ENCODE measurements around the gene PLXNB1. TPM values are rescaled to one million over a fixed set of nuclear protein-coding genes. Genes with fewer than 3 reads are reported as not detected.

The PLXNB1 gene
- total RNA-seq, 8 experiments from 2014 or later = 20.1 to 54.4 (median 34.7) TPM

- Histone ChIP-seq H3K4me1 (replicated peaks in 1 of 2) (peaks cover 31 to 37% of the 10 kb centered on the region in 2 donors), H3K27ac (peak overlapping the region; percentile 93 to 94), H3K4me3 (peak overlapping the region; percentile 82 to 93 (median 88))
- in situ Hi-C loops (cut with MboI; ENCODE audit: low pct_unique_long_range_greater_than_20kb in 2 of 9, low sequenced_read_pairs in 9 of 9, unreplicated experiment in 9 of 9) = loop anchor here in 5 of 9 experiments (25.0 kb wide), 2 partner anchors 167 to 192 kb away; partner anchors contain the start of gene ZNF589 (in 1 of the 5)
- peak; percentile 11 to 77 (median 70) for ATAC-seq (replicated peaks in 6 of 8)
- WGBS, 10 experiments = no CpG with 5 or more reads among the region's 86 CpGs
These were observed 448 bp downstream of the PLXNB1 start for GRCh38 chr3:48429317-48429959.

GRCh38 chr3:48428572-48429316, 1.1 kb downstream of the PLXNB1 start:
- WGBS, 10 experiments = 0% methylated on average over 2 of the region's 60 CpGs; no CpG with 5 or more reads in 9 of the 10 experiments
- peak overlapping the region; percentile 93 to 94 for H3K27ac ChIP-seq
- ATAC-seq (replicated peaks in 6 of 8) = peak; percentile 0 to 64 (median 52)
- H3K4me1 ChIP-seq (replicated peaks in 1 of 2) = peaks cover 31 to 37% of the 10 kb centered on the region in 2 donors
- peak overlapping the region; percentile 82 to 93 (median 88) for H3K4me3 ChIP-seq
- in situ Hi-C loops (cut with MboI; ENCODE audit: low pct_unique_long_range_greater_than_20kb in 2 of 9, low sequenced_read_pairs in 9 of 9, unreplicated experiment in 9 of 9) = loop anchor here in 5 of 9 experiments (25.0 kb wide), 2 partner anchors 166 to 191 kb away; partner anchors contain the start of gene ZNF589 (in 1 of the 5)

- in situ Hi-C loops (cut with MboI; ENCODE audit: low pct_unique_long_range_greater_than_20kb in 2 of 9, low sequenced_read_pairs in 9 of 9, unreplicated experiment in 9 of 9) = loop anchor here in 5 of 9 experiments (25.0 kb wide), 2 partner anchors 166 to 191 kb away; partner anchors contain the start of gene ZNF589 (in 1 of the 5)
- 13 to 67% (median 20%) methylated on average over 1 to 6 of the region's 7 CpGs; no CpG with 5 or more reads in 6 of the 10 experiments for WGBS, 10 experiments
- H3K4me3 ChIP-seq = peak overlapping the region; percentile 82 to 93 (median 88)
- no peak for ATAC-seq (replicated peaks in 6 of 8)
- H3K27ac ChIP-seq = peak overlapping the region; percentile 93 to 94
- peaks cover 31 to 37% of the 10 kb centered on the region in 2 donors for H3K4me1 ChIP-seq (replicated peaks in 1 of 2)
These were observed 1.8 kb downstream of the PLXNB1 start for GRCh38 chr3:48428088-48428571.

GRCh38 chr3:48427630-48427962, 2.3 kb downstream of the PLXNB1 start:
- ATAC-seq (replicated peaks in 6 of 8) = peak in 2 of 8 experiments; percentile 0 to 2
- in situ Hi-C loops (cut with MboI; ENCODE audit: low pct_unique_long_range_greater_than_20kb in 2 of 9, low sequenced_read_pairs in 9 of 9, unreplicated experiment in 9 of 9) = loop anchor here in 5 of 9 experiments (25.0 kb wide), 2 partner anchors 165 to 190 kb away; partner anchors contain the start of gene ZNF589 (in 1 of the 5)
- Histone ChIP-seq H3K27ac (no peak overlapping the region), H3K4me3 (peak overlapping the region in 3 of 5 donors; percentile 4 to 93 (median 88)), H3K4me1 (replicated peaks in 1 of 2) (peaks cover 31 to 37% of the 10 kb centered on the region in 2 donors)
- 36 to 80% (median 80%) methylated on average over 1 to 6 of the region's 9 CpGs; no CpG with 5 or more reads in 7 of the 10 experiments for WGBS, 10 experiments

- WGBS, 10 experiments = 33 to 100% (median 62%) methylated on average over 1 to 6 of the region's 8 CpGs; no CpG with 5 or more reads in 2 of the 10 experiments
- in situ Hi-C loops (cut with MboI; ENCODE audit: low pct_unique_long_range_greater_than_20kb in 2 of 9, low sequenced_read_pairs in 9 of 9, unreplicated experiment in 9 of 9) = loop anchor here in 5 of 9 experiments (25.0 kb wide), 2 partner anchors 165 to 190 kb away; partner anchors contain the start of gene ZNF589 (in 1 of the 5)
- Histone ChIP-seq H3K27ac (no peak overlapping the region), H3K4me1 (replicated peaks in 1 of 2) (peaks cover 31 to 37% of the 10 kb centered on the region in 2 donors), H3K4me3 (peak overlapping the region in 2 of 5 donors; percentile 4 to 88)
- ATAC-seq (replicated peaks in 6 of 8) = peak in 3 of 8 experiments; percentile 2 to 11 (median 6)
These were observed 2.8 kb downstream of the PLXNB1 start for GRCh38 chr3:48426944-48427629.

- ATAC-seq (replicated peaks in 6 of 8) = peak in 1 of 8 experiments; percentile 1
- peaks cover 31 to 37% of the 10 kb centered on the region in 2 donors for H3K4me1 ChIP-seq (replicated peaks in 1 of 2)
- in situ Hi-C loops (cut with MboI; ENCODE audit: low pct_unique_long_range_greater_than_20kb in 2 of 9, low sequenced_read_pairs in 9 of 9, unreplicated experiment in 9 of 9) = loop anchor here in 5 of 9 experiments (25.0 kb wide), 2 partner anchors 164 to 189 kb away; partner anchors contain the start of gene ZNF589 (in 1 of the 5)
- H3K27ac ChIP-seq = no peak overlapping the region
- WGBS, 10 experiments = 26 to 100% (median 78%) methylated on average over 1 to 6 of the region's 11 CpGs; no CpG with 5 or more reads in 4 of the 10 experiments
- no peak overlapping the region for H3K4me3 ChIP-seq
These were observed 3.4 kb downstream of the PLXNB1 start for GRCh38 chr3:48426401-48426909.

- peaks cover 31 to 37% of the 10 kb centered on the region in 2 donors for H3K4me1 ChIP-seq (replicated peaks in 1 of 2)
- WGBS, 10 experiments = 72 to 100% (median 80%) methylated on average over 1 to 4 of the region's 13 CpGs; no CpG with 5 or more reads in 7 of the 10 experiments
- in situ Hi-C loops (cut with MboI; ENCODE audit: low pct_unique_long_range_greater_than_20kb in 2 of 9, low sequenced_read_pairs in 9 of 9, unreplicated experiment in 9 of 9) = loop anchor here in 5 of 9 experiments (25.0 kb wide), 2 partner anchors 163 to 188 kb away; partner anchors contain the start of gene ZNF589 (in 1 of the 5)
- no peak overlapping the region for H3K4me3 ChIP-seq
- peak in 4 of 8 experiments; percentile 1 to 11 (median 8) for ATAC-seq (replicated peaks in 6 of 8)
- no peak overlapping the region for H3K27ac ChIP-seq
These were observed 4.5 kb downstream of the PLXNB1 start for GRCh38 chr3:48425281-48425812.

- no peak for ATAC-seq (replicated peaks in 6 of 8)
- WGBS, 10 experiments = 91 to 100% (median 94%) methylated on average over 2 to 6 of the region's 27 CpGs; no CpG with 5 or more reads in 6 of the 10 experiments
- in situ Hi-C loops (cut with MboI; ENCODE audit: low pct_unique_long_range_greater_than_20kb in 2 of 9, low sequenced_read_pairs in 9 of 9, unreplicated experiment in 9 of 9) = no loop called here
- Histone ChIP-seq H3K4me3 (no peak overlapping the region), H3K4me1 (replicated peaks in 1 of 2) (peaks cover 27 to 34% of the 10 kb centered on the region in 2 donors), H3K27ac (no peak overlapping the region)
These were observed 5.8 kb downstream of the PLXNB1 start for GRCh38 chr3:48423883-48424695.

GRCh38 chr3:48423241-48423882, 6.5 kb downstream of the PLXNB1 start:
- H3K4me1 ChIP-seq (replicated peaks in 1 of 2) = peaks cover 27 to 33% of the 10 kb centered on the region in 2 donors
- no peak for ATAC-seq (replicated peaks in 6 of 8)

GRCh38 chr3:48422681-48423080, 7.2 kb downstream of the PLXNB1 start:
- ATAC-seq (replicated peaks in 6 of 8) = no peak
- Histone ChIP-seq H3K4me3 (no peak overlapping the region), H3K27ac (no peak overlapping the region), H3K4me1 (replicated peaks in 1 of 2) (peaks cover 21 to 26% of the 10 kb centered on the region in 2 donors)
- WGBS, 10 experiments = 92 to 100% (median 100%) methylated on average over 1 to 4 of the region's 8 CpGs; no CpG with 5 or more reads in 7 of the 10 experiments
- in situ Hi-C loops (cut with MboI; ENCODE audit: low pct_unique_long_range_greater_than_20kb in 2 of 9, low sequenced_read_pairs in 9 of 9, unreplicated experiment in 9 of 9) = no loop called here

More at GRCh38 chr3:48423241-48423882, 6.5 kb downstream of the PLXNB1 start:
- no peak overlapping the region for H3K27ac ChIP-seq
- no peak overlapping the region for H3K4me3 ChIP-seq
- in situ Hi-C loops (cut with MboI; ENCODE audit: low pct_unique_long_range_greater_than_20kb in 2 of 9, low sequenced_read_pairs in 9 of 9, unreplicated experiment in 9 of 9) = no loop called here
- WGBS, 10 experiments = 67 to 95% (median 80%) methylated on average over 3 to 5 of the region's 25 CpGs; no CpG with 5 or more reads in 6 of the 10 experiments

- WGBS, 10 experiments = 50 to 100% methylated on average over 1 of the region's 3 CpGs; no CpG with 5 or more reads in 8 of the 10 experiments
- in situ Hi-C loops (cut with MboI; ENCODE audit: low pct_unique_long_range_greater_than_20kb in 2 of 9, low sequenced_read_pairs in 9 of 9, unreplicated experiment in 9 of 9) = no loop called here
- no peak overlapping the region for H3K27ac ChIP-seq
- ATAC-seq (replicated peaks in 6 of 8) = no peak
- peaks cover 17 to 22% of the 10 kb centered on the region in 2 donors for H3K4me1 ChIP-seq (replicated peaks in 1 of 2)
- no peak overlapping the region for H3K4me3 ChIP-seq
These were observed 7.6 kb downstream of the PLXNB1 start for GRCh38 chr3:48422272-48422671.

Data from motor neuron (in vitro differentiated cells).